DMS114 treated with DMSO at 0.1 percent for 48 hours (cell line): ENCODE data around the gene ACTMAP.
"Not testable (repeated sequence)": the region's sequence is repeated elsewhere in the genome, so short reads cannot be mapped to it uniquely, and the experiment has no call there.

Experiments
- DNase-seq: peaks from one replicate; lab custom pipeline; 2025; ENCODE audit not compliant: unreplicated experiment; lab: John Stamatoyannopoulos, UW

Gene ACTMAP

DNA sequence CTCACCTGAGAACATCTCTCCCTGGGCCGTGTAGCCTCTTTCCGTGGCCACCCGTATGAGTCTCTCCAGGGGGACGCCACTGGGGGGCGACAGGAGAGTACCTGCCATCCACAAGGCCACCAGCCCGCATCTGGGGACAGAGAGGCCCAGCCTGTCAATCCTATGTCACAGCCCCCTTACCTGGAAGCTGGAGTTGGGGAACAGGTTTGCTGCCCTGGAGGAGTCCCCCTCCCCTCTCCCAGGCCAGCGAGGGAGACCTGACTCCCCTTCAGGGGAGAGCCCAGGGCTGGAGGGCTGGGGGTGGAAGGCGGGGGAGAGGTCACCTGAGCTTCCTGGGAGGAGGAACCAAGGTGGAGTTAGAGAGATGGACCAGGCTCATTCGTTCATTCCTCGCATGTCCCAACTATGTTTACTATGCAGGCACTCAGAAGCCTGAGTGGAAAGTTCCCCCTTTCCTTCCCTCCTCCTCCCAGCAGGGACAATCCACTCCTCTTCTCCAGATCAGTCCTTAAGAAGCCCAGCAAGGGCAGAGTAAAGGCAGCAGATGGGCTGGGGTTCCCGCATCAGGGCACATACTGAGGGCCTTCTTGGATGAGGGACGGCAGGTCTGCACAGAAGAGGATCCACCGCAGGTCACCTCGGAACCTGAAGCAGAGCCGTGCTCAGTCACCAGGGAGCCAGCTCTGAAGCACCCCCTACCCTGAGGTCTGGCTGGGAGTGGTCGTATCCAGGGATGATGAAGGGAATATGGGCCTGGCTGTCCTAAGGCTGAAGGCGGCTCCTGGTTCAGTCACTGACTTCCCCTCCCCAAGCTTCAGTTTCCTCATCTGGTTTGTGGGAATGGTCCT, 5.5 kb downstream of the ACTMAP start:
- DNase-seq, result no peak

DNA sequence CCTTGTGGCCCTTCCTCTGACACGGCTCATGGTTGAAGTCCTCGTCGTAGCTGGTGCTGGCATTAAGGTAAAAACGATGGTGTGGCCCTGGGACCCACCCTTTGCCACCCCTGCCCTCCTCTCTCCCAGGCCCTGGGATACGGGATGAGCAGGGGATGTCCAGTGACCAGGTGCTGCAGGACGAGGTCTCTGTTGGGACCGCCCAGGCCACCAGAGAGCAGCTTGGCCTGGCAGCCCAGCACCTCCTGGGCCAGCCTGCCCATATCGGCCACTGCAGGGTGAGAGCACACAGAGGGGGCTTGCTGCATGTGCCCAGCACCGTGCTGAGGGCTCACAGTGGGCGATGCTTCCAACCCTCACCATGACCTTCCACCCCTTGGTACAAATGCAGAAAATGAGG, 6.4 kb downstream of the ACTMAP start:
- no peak for DNase-seq

DNA sequence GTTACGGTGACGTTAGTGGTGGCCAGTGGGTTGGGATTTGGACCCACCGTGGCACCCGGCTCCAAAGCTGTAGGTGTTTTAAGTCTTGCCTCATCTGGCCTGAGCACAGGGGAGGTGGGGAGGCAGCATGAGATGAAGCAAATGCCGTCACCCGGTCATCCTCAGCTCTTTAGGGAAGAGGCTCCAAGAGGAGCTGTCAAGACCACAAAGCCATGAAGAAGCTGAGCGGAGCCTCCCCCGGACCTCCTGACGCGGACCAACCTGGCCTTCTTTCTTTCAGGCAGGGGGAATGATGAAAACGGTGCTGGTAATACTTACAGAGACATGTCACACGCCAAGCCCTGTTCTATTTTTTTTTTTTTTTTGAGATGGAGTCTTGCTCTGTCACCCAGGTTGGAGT, 7.4 kb downstream of the ACTMAP start:
- no peak for DNase-seq

GRCh38 chr19:40742477-40742876, 7.8 kb downstream of the ACTMAP start:
- DNase-seq, result no peak

DNA sequence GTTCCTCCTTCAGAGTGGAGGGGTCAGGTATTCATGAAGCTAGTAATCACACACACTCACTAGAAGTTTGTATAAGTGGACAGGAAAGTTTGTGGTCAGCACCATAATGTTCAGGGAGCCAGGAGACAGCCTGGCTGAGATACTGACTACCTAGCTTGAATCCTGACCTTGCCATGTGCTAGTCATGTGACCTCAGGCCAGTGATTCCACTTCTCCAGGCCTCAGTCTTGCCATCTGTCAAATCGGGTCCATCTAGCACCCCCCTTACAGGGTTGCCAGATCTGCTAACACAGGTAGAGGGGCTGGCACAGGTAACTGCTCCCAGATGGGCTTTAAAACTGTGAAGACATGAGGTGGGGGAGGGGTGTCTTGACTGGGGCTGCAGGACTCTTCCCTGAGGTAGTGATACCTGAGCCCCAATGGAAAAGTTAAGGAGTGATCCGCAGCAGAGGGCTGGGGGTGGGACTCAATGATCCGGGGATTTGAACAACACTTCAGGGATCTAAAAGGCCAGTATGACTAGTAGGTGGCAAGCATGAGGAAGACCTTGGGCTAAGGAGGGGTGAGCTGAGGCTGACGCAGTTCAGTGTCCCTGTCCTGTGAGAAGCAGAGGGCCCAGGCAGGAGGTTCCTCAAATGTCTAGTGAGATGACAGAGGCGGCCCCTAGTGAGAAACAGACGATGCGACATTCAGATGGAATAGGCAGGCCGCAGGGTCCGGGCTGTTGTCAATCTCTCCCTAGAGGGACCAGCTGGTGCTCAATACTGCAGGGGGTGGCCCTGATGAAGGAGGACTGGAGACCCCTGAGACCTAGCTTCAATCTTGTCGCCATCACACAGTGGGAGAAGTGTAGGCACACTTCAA, 8.5 kb downstream of the ACTMAP start:
- DNase-seq, result no peak

GRCh38 chr19:40740747-40741146, 9.5 kb downstream of the ACTMAP start:
- DNase-seq, result no peak

DNA sequence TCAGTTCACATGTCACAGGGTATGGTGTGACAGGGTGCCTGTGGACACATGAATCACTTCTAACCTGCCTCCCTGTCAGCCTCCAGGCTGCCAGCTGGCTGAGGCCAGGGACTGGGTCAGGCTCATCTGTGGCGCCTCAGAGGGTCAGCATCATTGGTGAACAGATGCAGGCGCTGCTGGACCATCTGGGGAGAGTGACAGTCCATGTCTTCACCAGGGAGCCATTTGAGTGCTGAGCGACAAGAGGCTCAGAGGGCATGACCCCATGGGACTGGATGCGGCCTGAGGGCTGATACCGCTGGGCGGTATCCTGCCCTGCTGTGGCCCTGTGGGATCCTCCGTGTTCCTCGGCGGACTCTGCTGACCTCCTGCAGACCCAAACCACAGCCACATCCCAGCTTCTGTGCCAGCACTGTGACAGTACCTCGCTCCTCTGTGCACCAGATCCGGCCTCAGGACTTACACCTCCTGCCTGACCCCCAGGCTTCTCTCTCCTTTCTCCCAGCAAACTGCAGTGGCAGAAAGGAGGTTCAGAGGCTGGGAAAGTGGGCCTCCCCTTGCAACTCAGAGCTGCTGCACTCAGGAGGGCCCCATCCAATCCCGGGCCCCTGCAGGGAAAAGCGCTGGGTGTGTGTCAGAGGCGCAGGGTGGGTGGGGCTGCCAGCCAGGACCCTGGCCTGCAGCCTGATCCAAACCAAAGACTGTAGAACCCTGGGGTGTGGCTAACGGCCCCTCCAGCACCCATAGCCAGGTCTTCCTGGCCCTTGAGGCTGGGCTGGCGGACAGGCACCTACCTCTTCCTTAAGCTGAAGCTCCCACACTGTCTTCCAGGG, 10.2 kb downstream of the ACTMAP start:
- no peak for DNase-seq

DNA sequence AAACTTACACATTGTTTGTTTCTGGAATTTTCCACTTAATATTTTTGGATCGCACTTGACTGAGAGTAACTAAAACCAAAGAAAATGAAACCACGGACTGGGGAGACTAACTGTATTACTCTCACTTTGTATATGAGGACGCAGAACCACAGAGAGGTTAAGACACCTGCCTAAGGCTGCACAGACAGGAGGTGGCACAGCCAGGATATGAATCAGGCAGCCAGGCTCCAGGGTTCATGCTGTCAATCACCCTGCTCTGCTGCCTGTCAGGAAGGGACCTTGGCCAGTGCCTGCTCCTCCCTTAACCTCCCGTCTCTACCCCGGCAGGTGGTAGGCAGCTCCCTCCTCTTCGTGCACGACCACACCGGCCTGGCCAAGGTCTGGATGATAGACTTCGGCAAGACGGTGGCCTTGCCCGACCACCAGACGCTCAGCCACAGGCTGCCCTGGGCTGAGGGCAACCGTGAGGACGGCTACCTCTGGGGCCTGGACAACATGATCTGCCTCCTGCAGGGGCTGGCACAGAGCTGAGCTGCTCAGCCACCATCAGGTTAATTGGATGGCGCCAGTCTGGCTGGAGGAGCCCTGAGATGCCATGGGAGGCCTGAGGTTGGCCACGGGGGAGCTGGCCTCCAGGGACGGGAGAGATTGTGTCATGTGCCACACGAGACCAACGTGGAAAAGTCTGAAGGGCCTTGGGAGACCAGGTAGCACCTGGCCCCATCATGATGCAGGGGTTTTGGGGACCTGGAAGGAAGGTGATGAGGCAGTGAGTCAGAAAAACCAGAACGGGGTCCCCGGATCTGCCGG, 11.0 kb downstream of the ACTMAP start:
- DNase-seq, result no peak

DNA sequence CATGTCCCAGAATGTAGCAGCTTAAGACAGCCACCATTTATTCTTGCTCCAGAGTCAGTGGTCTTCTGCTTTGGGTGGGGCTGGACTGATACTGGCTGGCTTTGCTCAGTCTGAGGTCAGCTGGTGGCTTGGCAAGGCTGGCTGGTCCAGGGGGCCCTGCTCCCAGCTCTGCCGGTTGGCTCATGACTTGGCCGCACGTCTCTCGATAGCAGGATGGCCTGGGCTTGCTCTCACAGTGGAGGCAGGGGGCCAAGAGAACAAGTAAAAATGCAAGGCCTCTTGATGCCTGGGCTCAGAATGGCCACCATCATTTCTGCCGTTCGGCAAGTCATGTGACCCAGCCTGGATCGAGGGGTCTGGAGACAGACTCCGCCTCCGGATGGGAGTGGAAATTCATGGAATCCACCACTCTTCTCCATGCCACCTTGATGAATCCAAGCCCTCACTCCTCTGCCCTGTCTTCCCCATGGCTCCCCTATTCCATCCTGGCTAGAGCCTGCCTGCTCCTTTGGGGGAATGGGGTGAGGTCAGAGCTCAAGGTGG, 13.1 kb downstream of the ACTMAP start:
- no peak for DNase-seq

DNA sequence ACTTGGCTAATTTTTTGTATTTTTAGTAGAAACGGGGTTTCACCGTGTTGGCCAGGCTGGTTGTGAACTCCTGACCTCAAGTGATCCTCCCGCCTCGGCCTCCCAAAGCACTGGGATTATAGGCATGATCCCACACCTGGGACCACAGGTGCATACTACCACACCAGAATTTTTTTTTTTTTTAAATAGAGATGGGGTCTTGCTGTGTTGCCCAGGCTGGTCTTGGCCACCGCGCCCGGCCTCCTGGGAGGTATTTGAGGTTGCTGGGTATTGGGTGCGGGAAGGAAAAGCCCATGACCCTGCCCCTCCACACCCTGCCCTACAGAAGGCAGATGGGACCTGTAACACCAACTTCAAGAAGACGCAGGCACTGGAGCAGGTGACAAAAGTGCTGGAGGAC, 13.6 kb downstream of the ACTMAP start:
- DNase-seq, result no peak

DNA sequence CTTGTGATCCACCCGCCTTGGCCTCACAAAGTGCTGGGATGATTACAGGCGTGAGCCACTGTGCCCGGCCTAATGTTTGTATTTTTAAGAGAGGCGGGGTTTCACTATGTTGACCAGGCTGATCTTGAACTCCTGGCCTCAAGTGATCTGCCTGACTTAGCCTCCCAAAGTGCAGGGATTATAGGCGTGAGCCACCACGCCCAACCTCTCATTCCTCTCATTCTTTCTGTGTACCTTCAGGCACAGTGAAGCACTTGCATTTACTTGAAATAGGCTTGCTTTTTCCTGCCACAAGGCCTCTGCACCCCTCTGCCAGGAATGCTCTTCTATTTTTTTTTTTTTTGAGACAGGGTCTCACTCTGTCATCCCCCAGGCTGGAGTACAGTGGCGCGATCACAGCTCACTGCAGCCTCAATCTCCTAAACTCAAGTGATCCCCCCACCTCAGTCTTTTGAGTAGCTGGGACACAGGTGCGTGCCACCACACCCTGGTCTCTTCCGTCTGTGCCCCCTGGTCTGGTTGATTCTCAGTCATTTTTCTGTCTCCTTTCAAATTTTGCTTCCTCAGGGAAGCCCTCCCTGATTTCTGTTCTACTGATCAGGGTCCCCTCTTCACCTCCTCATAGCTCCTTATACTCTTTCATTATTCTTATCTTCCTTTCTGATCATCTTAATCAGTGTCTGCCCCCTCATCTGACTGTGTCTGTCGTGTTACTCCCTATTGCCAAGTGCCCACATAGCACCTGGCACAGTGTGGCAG, 15.1 kb downstream of the ACTMAP start:
- no peak for DNase-seq

- no peak for DNase-seq
Observed at GRCh38 chr19:40733149-40733548, 17.1 kb downstream of the ACTMAP start.

DNA sequence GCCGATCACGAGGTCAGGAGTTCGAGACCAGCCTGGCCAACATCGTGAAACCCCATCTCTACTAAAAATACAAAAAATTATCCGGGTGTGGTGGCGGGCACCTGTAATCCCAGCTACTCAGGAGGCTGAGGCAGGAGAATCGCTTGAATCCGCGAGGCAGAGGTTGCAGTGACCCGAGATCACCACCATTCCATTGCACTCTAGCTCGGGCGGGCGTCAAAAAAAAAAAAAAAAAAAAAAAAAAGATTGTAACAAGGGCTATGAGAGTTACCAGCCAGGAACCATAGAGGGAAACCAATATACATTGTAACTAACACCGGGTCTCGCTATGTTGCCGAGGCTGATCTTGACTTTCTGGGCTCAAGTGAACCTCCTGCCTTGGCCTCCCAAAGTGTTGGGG, 18.0 kb downstream of the ACTMAP start:
- not testable (repeated sequence) for DNase-seq

GRCh38 chr19:40730065-40730464, 20.2 kb downstream of the ACTMAP start:
- not testable (repeated sequence) for DNase-seq

DNA sequence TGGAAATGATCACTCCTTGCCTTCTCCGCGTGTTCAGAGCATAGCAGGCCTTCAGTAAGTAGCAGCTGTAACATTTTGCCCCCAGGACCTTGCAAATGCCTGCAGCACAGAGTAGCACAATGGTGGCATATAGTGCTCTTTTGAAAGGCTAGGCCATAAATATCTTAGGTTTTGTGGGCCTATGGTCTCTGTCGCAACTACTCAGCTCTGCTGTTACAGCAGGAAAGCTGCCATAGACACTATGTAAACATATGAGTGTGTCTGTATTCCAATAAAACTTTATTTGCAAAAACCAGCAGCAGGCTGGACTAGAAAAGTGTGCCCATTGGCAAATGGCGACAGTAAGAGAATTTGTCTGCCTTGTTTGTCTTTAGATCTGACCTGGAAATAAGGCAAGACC, 24.0 kb downstream of the ACTMAP start:
- no peak for DNase-seq

DNA sequence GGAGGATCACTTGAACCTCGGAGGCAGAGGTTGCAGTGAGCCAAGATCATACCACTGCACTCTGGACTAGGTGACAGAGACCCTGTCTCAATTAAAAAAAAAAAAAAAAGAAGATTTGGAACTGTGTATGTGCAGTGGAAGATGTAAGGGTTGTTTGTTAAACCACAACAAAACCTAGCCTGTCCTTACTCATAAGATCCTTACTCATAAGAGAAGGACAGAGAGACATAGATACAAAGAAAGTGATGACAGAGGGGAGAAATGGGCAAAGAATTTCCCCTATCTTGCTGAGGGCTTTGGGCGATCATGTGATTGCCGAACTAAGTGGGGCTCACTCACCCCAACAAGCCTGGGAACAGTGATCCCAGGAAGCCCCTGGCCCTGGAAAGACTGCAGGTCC, 25.4 kb downstream of the ACTMAP start:
- no peak for DNase-seq

DNA sequence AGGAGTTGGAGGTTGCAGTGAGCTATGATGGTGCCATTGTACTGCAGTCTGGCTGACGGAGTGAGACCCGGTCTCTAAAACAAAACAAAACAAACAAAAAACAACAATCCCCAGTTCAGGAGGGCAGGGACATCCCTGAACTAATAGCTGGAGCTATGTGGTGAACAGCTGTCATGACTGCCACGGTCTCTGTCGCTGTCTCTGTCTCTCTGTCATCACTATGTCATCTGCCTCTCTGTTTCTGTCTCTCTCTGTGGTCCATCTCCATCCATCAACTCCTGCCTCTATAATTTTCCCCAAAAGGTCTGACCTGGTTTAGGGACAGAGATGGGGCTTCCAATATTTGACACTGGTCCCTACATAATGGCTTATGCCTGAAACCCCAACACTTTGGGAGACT, 26.0 kb downstream of the ACTMAP start:
- DNase-seq, result no peak

GRCh38 chr19:40723661-40724254, 26.5 kb downstream of the ACTMAP start:
- no peak for DNase-seq
